ENCODE data around the gene OAF. TPM values are rescaled to one million over a fixed set of nuclear protein-coding genes. Genes with fewer than 3 reads are reported as not detected.
"Not testable (repeated sequence)": the region's sequence is repeated elsewhere in the genome, so short reads cannot be mapped to it uniquely, and the experiment has no call there.

OAF gene
- total RNA-seq, 1 donor from 2014 or later: 52.4 TPM

DNA sequence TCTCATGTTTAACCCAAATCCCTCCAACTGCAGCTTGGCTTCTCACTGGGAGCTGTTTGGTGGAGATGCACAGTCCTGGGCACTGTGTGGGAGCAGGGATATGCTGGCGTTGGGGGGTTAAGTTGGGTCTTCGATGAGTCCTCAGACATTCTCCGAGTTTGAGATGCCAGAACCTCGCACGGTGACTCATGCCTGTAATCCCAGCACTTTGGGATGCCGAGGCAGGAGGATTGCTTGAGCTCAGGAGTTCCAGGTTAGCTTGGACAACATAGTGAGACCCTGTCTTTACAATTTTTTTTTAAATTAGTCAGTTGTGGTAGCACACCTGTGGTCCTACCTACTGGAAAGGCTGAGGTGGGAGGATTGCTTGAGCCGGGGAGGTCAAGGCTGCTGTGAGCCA lies 49.8 kb downstream of the OAF start:
- DNase-seq (ENCODE audit: extremely low read depth, low read depth, low spot score): no peak

- no peak for DNase-seq (ENCODE audit: extremely low read depth, low read depth, low spot score)
Measured at GRCh38 chr11:120261321-120261720, 50.5 kb downstream of the OAF start.

- DNase-seq (ENCODE audit: extremely low read depth, low read depth, low spot score): no peak
Measured at GRCh38 chr11:120261931-120262330, 51.1 kb downstream of the OAF start.

GRCh38 chr11:120267319-120267718 lies 56.5 kb downstream of the OAF start:
- DNase-seq (ENCODE audit: extremely low read depth, low read depth, low spot score): no peak

GRCh38 chr11:120268686-120269085 lies 57.9 kb downstream of the OAF start:
- DNase-seq (ENCODE audit: extremely low read depth, low read depth, low spot score): no peak

GRCh38 chr11:120270386-120270785 lies 59.6 kb downstream of the OAF start:
- no peak for DNase-seq (ENCODE audit: extremely low read depth, low read depth, low spot score)

DNA sequence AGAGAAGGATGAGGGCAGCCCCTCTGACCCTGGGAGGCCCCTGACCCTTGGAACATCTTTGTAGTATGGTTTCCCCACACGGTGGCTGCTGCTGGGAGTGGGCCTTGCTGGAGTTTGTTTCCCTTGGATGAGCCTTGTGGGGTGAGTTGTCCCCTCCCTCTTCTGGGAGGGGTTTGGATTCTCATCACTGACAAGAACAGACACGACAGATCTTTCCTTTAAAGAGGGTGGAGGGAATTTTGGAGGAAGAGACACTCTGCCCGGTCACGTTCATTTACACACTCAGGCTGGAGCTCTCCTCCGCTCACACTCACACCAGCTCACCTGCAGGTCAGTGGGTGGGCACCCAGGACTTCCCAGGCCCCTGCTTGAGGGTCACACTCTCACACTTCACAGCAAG lies 60.8 kb downstream of the OAF start:
- DNase-seq (ENCODE audit: extremely low read depth, low read depth, low spot score): no peak

GRCh38 chr11:120272303-120272702 lies 61.5 kb downstream of the OAF start:
- no peak for DNase-seq (ENCODE audit: extremely low read depth, low read depth, low spot score)

GRCh38 chr11:120273432-120273831 lies 62.6 kb downstream of the OAF start:
- DNase-seq (ENCODE audit: extremely low read depth, low read depth, low spot score): no peak

DNA sequence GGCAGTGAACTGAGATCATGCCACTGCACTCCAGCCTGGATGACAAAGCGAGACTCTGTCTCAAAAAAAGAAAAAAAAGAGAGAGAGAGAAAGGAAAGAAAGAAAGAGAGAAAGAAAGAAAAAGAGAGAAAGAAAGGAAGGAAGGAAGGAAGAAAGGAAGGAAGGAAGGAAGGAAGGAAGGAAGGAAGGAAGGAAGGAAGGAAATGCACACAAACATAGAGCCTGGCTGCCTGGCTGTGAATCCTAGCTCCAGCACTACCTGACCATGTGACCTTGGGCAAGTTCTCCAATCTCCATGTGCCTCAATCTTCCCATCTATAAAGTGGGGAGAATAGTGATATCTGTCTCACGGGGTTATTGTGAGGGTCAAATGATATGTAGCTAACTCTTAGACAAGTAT lies 63.1 kb downstream of the OAF start:
- not testable (repeated sequence) for DNase-seq (ENCODE audit: extremely low read depth, low read depth, low spot score)

- no peak for DNase-seq (ENCODE audit: extremely low read depth, low read depth, low spot score)
Measured at GRCh38 chr11:120279502-120279901, 68.7 kb downstream of the OAF start.

Other genes starting within 250 kb of the OAF start
- not detected in 2 replicates for gene TRIM29, start 72.9 kb upstream of the OAF start, total RNA-seq
- 2.2 TPM in 1 of 2 replicates, not detected in the other for gene POU2F3, start 29.1 kb downstream of the OAF start, total RNA-seq
- gene TLCD5, start 114.3 kb downstream of the OAF start, total RNA-seq: 6.2 and 7.2 TPM in 2 replicates
- gene ARHGEF12, start 125.4 kb downstream of the OAF start, total RNA-seq: 70.3 and 107 TPM in 2 replicates

All from glomerular endothelial cell (primary cell).